ENCODE measurements around the gene LAMA2.

DNA sequence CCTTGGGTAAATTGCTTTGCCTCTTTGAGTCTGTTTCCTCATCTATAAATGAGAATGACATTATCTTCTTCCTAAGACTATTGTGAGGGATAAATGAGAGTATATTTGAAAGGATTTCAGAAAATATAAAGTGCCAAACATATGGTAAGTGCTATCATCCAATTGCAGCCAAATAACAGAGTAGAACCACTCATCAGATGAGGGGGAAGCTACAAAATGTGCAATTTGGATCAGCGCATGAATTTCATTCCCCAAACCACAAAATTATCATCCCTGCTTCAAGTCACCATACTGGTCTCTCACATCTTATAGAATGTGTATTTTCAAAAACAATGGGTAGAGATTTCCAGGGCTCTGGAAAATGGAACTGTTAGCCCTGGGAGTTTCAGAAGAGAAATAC is 668.5 kb downstream of the LAMA2 start:
- TF ChIP-seq, protein P1, sequence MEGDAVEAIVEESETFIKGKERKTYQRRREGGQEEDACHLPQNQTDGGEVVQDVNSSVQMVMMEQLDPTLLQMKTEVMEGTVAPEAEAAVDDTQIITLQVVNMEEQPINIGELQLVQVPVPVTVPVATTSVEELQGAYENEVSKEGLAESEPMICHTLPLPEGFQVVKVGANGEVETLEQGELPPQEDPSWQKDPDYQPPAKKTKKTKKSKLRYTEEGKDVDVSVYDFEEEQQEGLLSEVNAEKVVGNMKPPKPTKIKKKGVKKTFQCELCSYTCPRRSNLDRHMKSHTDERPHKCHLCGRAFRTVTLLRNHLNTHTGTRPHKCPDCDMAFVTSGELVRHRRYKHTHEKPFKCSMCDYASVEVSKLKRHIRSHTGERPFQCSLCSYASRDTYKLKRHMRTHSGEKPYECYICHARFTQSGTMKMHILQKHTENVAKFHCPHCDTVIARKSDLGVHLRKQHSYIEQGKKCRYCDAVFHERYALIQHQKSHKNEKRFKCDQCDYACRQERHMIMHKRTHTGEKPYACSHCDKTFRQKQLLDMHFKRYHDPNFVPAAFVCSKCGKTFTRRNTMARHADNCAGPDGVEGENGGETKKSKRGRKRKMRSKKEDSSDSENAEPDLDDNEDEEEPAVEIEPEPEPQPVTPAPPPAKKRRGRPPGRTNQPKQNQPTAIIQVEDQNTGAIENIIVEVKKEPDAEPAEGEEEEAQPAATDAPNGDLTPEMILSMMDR (IDR thresholded peaks at IDR 0.05 in 2 of 3, conservative IDR thresholded peaks at IDR 0.05 in 1 of 3; ENCODE audit: borderline replicate concordance in 1 of 3, insufficient read depth in 1 of 3, low read depth in 2 of 3, low read length in 2 of 3) = no peak
- TF ChIP-seq SP1 (IDR thresholded peaks at IDR 0.05; ENCODE audit: low read depth) (no peak), POLR2AphosphoS5 (IDR thresholded peaks at IDR 0.05; ENCODE audit: low read depth, low read length) (no peak), POLR2A (IDR thresholded peaks at IDR 0.05; ENCODE audit: borderline replicate concordance, extremely low read depth, insufficient read depth, insufficient read length) (no peak), EZH2 (IDR thresholded peaks at IDR 0.05) (no peak), CEBPB (IDR thresholded peaks at IDR 0.05; ENCODE audit: low read depth) (no peak)
